BLaER1 treated with 17β-estradiol and CSF1 and Interleukin-3, amounts not matched to agents 10 nM and 100 nM (cell line): ENCODE measurements around the gene CYP2D6.
"Not testable (repeated sequence)": the region's sequence is repeated elsewhere in the genome, so short reads cannot be mapped to it uniquely, and the experiment has no call there.

Experiments
- H3K27ac ChIP-seq, 11 experiments: shearing (Covaris generic); formaldehyde crosslinking; 2 replicates each; pipeline ENCODE4 v1.8.1; 2022
- H3K27me3 ChIP-seq, 11 experiments: shearing (Covaris generic); formaldehyde crosslinking; 2 replicates each; pipeline ENCODE4 v1.8.1; 2022
- H3K36me3 ChIP-seq, 11 experiments: shearing (Covaris generic); formaldehyde crosslinking; 2 replicates each; pipeline ENCODE4 v1.8.1; 2022
- H3K4me1 ChIP-seq, 10 experiments: shearing (Covaris generic); formaldehyde crosslinking; 2 replicates each; pipeline ENCODE4 v1.8.1; 2022
- H3K4me2 ChIP-seq, 11 experiments: shearing (Covaris generic); formaldehyde crosslinking; 2 replicates each; pipeline ENCODE4 v1.8.1; 2022
- H3K4me3 ChIP-seq, 10 experiments: shearing (Covaris generic); formaldehyde crosslinking; 2 replicates each; pipeline ENCODE4 v1.8.1; 2022
- H3K9ac ChIP-seq, 11 experiments: shearing (Covaris generic); formaldehyde crosslinking; 2 replicates each; pipeline ENCODE4 v1.8.1; 2022
- H3K9me3 ChIP-seq, 11 experiments: shearing (Covaris generic); formaldehyde crosslinking; replicated peaks in 1 of 11; 2 replicates each; pipeline ENCODE4 v1.8.1; 2022
- H4K20me1 ChIP-seq, 11 experiments: shearing (Covaris generic); formaldehyde crosslinking; 2 replicates each; pipeline ENCODE4 v1.8.1; 2022
- Cebpa-rat ChIP-seq, 11 experiments: shearing (Covaris generic); IDR thresholded peaks; 2 replicates each; pipeline ENCODE4 v1.8.1; 2022

Gene CYP2D6

DNA sequence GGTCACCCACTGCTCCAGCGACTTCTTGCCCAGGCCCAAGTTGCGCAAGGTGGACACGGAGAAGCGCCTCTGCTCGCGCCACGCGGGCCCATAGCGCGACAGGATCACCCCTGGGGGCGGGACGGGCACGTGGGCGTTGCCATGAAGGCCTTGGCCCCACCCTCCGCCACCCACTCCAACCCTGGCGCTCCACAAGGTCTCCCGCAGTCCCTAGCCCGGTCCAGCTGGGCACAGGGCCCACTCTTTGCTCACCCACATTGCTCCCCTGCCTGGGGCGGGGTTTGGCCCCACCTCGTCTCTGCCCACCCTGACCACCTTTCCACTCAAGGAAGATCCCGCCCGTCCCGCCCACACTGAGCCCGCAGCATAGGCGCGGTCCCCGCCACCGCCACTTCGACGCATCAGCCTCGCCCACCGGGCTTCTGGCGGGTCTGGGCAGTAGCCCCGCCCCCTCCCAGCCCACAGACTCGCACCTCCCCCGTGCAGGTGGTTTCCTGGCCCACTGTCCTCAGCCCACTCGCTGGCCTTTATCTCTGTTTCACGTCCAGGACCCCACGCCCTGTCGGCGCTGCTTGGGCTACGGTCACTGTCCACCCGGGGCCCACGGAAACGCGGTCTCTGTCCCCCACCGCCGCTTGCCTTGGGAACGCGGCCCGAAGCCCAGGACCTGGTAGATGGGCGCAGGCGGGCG lies 12.3 kb upstream of the CYP2D6 start:
- H3K9ac ChIP-seq, result no peak overlapping the region
- no peaks in the 10 kb centered on the region for H4K20me1 ChIP-seq
- peaks cover 0 to 4% (median 0%) of the 10 kb centered on the region in 11 experiments; a peak in 3 of 22 replicates for H3K36me3 ChIP-seq
- no peaks in the 10 kb centered on the region for H3K27me3 ChIP-seq
- H3K4me3 ChIP-seq, result no peak overlapping the region
- H3K9me3 ChIP-seq, result no peaks in the 10 kb centered on the region
- no peak overlapping the region for H3K27ac ChIP-seq
- no peak overlapping the region for H3K4me2 ChIP-seq
- peaks cover 0 to 17% (median 7%) of the 10 kb centered on the region in 10 experiments; a peak in 10 of 20 replicates for H3K4me1 ChIP-seq
- no peak for TF ChIP-seq Cebpa-rat (IDR thresholded peaks at IDR 0.05)

- H3K9me3 ChIP-seq, result not testable (repeated sequence)
Observed at GRCh38 chr22:42141307-42142057, 10.9 kb upstream of the CYP2D6 start.

DNA sequence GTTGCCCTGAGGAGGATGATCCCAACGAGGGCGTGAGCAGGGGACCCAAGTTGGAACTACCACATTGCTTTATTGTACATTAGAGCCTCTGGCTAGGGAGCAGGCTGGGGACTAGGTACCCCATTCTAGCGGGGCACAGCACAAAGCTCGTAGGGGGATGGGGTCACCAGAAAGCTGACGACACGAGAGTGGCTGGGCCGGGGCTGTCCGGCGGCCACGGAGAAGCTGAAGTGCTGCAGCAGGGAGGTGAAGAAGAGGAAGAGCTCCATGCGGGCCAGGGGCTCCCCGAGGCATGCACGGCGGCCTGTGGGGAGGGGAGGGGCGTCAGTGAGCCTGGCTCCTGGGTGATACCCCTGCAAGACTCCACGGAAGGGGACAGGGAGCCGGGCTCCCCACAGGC lies 9.5 kb upstream of the CYP2D6 start:
- not testable (repeated sequence) for H3K27me3 ChIP-seq, H3K9ac ChIP-seq, H3K4me1 ChIP-seq, H4K20me1 ChIP-seq, H3K4me3 ChIP-seq, H3K4me2 ChIP-seq, H3K9me3 ChIP-seq, H3K36me3 ChIP-seq, H3K27ac ChIP-seq

More at GRCh38 chr22:42141307-42142057, 10.9 kb upstream of the CYP2D6 start:
- not testable (repeated sequence) for H3K27ac ChIP-seq, H3K4me3 ChIP-seq, H3K9ac ChIP-seq, H3K27me3 ChIP-seq, H3K36me3 ChIP-seq, H3K4me2 ChIP-seq, H4K20me1 ChIP-seq
- peaks cover 0 to 16% (median 7%) of the 10 kb centered on the region in 10 experiments; a peak in 10 of 20 replicates for H3K4me1 ChIP-seq

DNA sequence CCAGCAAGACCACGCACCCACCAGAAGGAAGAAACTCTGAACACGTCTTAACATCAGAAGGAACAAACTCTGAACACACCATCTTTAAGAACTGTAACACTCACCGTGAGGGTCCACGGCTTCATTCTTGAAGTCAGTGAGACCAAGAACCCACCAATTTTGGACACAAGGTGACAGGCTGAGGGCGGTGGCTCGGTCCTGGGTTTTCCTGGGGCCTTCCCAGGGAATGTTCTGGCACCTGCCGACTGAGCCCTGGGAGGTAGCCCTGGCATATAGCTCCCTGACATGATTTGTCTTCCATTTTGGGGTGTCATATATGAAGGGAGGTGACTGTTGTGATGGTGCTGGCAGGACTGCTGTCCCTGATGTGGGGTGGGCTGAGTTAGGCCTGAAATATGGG lies 8.9 kb upstream of the CYP2D6 start:
- not testable (repeated sequence) for H3K4me2 ChIP-seq, H3K27me3 ChIP-seq, H3K27ac ChIP-seq, H3K4me3 ChIP-seq, H4K20me1 ChIP-seq, H3K9me3 ChIP-seq, H3K9ac ChIP-seq, H3K36me3 ChIP-seq
- peaks cover 0 to 12% (median 7%) of the 10 kb centered on the region in 10 experiments; a peak in 13 of 20 replicates for H3K4me1 ChIP-seq

GRCh38 chr22:42138972-42139371 lies 8.4 kb upstream of the CYP2D6 start:
- TF ChIP-seq Cebpa-rat (IDR thresholded peaks at IDR 0.05), result no peak
- Histone ChIP-seq H4K20me1 (no peaks in the 10 kb centered on the region), H3K4me2 (no peak overlapping the region)

DNA sequence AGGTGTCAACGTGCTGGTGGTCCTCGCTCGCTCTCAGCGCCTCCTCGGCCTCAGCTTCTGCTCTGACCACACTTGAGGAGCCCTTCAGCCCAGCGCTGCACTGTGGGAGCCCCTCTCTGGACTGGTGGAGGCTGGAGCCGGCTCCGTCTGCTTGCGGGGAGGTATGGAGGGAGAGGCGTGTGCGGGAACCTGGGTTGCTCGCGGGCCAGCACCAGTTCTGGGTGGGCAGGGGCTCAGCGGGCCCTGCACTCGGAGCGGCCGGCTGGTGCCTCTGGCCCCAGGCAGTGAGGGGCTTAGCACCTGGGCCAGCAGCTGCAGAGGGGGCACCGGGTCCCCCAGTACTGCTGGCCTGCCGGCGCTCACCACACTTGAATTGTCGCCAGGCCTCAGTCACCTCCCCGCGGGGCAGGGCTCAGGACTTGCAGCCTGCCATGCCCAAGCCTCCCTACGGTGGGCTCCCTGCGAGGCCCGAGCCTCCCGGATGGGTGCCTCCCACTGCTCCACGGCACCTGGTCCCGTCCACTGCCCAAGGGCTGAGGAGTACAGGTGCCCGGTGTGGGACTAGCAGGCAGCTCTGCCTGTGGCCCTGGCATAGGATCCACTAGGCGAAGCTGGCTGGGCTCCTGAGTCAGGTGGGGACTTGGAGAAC lies 7.6 kb upstream of the CYP2D6 start:
- Histone ChIP-seq H3K36me3 (peaks cover 0 to 4% (median 0%) of the 10 kb centered on the region in 11 experiments; a peak in 2 of 22 replicates), H3K9ac (no peak overlapping the region), H3K4me2 (no peak overlapping the region), H3K4me1 (peaks cover 0 to 21% (median 16%) of the 10 kb centered on the region in 10 experiments; a peak in 14 of 20 replicates), H3K4me3 (no peak overlapping the region), H3K27ac (no peak overlapping the region), H3K27me3 (no peaks in the 10 kb centered on the region), H3K9me3 (no peaks in the 10 kb centered on the region), H4K20me1 (no peaks in the 10 kb centered on the region)
- no peak for TF ChIP-seq Cebpa-rat (IDR thresholded peaks at IDR 0.05)

More at GRCh38 chr22:42138972-42139371, 8.4 kb upstream of the CYP2D6 start:
- no peak overlapping the region for H3K27ac ChIP-seq
- no peaks in the 10 kb centered on the region for H3K27me3 ChIP-seq
- H3K9me3 ChIP-seq, result no peaks in the 10 kb centered on the region
- H3K4me1 ChIP-seq, result peaks cover 0 to 18% (median 12%) of the 10 kb centered on the region in 10 experiments; a peak in 14 of 20 replicates
- peaks cover 0 to 4% (median 0%) of the 10 kb centered on the region in 11 experiments; a peak in 2 of 22 replicates for H3K36me3 ChIP-seq
- H3K9ac ChIP-seq, result no peak overlapping the region
- H3K4me3 ChIP-seq, result no peak overlapping the region

DNA sequence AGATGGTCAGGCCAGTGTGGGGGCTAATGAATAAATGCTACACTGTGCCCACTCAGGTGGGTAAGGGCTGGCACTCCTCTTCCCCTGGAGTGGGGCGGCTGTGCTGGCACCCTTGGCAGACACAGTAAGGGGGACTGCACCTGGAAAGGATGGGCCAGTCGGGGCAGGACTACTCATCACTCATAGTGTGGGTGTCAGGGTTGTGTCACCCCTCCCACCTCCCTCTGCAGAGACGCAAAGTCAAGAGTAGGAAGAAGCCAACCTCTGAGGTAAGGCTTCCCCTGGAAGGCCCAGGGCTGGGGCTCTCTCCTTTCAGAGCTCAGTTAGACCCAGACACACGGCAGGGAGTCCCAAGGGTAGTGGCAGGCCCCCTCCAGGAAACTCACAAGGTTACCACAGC lies 5.1 kb upstream of the CYP2D6 start:
- H3K4me3 ChIP-seq, H3K9ac ChIP-seq, H3K27ac ChIP-seq, H3K9me3 ChIP-seq, H4K20me1 ChIP-seq, H3K36me3 ChIP-seq, H3K4me2 ChIP-seq, H3K27me3 ChIP-seq: not testable (repeated sequence)
- H3K4me1 ChIP-seq, result peaks cover 0 to 31% (median 24%) of the 10 kb centered on the region in 10 experiments; a peak in 14 of 20 replicates

DNA sequence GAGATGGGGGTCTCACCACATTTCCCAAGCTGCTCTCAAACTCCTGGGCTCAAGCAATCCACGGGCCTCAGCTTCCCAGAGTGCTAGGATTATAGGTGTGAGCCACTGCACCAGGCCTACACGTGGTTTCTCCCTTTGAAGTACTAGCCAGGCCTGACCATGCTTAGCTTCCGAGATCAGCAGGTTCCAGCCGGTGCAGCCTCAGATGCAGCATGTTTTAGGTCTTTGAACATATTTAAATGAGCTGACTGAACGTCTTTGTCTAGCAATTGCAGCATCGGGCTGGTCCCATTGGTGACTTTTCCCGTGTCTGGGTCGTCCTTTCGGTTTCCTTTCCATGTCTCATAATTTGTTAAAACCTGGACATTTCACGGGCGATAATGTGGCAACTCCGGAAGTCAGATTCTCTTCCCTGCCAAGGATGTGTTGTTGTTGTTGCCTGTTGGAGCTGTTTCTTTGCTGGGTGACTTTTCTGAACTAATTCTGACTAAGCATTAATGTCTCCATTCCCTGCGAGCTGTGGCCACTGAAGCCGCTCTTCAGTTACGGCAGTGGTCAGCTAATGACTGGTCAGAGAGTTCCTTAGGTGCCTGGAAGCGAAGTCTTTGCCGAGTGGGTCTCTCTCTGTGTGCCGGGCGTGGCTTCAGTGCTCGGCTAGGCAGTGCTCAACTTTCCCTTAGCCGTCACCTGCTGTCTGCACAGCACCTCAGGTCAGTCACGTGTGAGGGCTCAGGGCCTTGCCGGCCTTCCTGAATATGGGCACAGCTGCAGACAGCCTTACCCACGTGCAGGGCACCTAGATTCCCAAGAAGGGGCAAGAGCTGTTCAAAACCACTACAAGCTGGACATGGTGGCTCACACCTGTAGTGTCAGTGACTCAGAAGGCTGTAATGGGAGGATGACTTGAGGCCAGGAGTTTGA lies 3.8 kb upstream of the CYP2D6 start:
- Histone ChIP-seq H4K20me1 (no peaks in the 10 kb centered on the region), H3K27ac (no peak overlapping the region), H3K9me3 (no peaks in the 10 kb centered on the region), H3K27me3 (no peaks in the 10 kb centered on the region), H3K4me3 (no peak overlapping the region), H3K36me3 (no peaks in the 10 kb centered on the region), H3K4me1 (peaks cover 0 to 31% (median 24%) of the 10 kb centered on the region in 10 experiments; a peak in 14 of 20 replicates), H3K4me2 (peak overlapping the region in 8 of 11 experiments; percentile 12 to 70 (median 55); a peak in 14 of 22 replicates), H3K9ac (no peak overlapping the region)
- no peak for TF ChIP-seq Cebpa-rat (IDR thresholded peaks at IDR 0.05)
